HepG2 (cell line): ENCODE results near the gene ZNF691. TPM values are rescaled to one million over a fixed set of nuclear protein-coding genes. Genes with fewer than 3 reads are reported as not detected.

Experiments
- AKAP8 ChIP-seq: sonication (generic); formaldehyde crosslinking; IDR thresholded peaks from 2 replicates; pipeline ENCODE4 v1.5.1; 2020; ENCODE audit warnings: mild to moderate bottlenecking, missing genetic modification reagents
- CENPT ChIP-seq: sonication (generic); formaldehyde crosslinking; IDR thresholded peaks from 2 replicates; pipeline ENCODE4 v1.8.0; 2022; ENCODE audit warnings: low read depth, mild to moderate bottlenecking, moderate library complexity, missing genetic modification reagents
- GLI4 ChIP-seq: sonication (generic); formaldehyde crosslinking; IDR thresholded peaks from 2 replicates; pipeline ENCODE4 v1.5.1; 2020; ENCODE audit warnings: missing genetic modification reagents, mild to moderate bottlenecking, moderate library complexity, borderline replicate concordance
- ISX ChIP-seq: sonication (generic); formaldehyde crosslinking; conservative IDR thresholded peaks from 2 replicates; pipeline ENCODE4 v1.5.0; 2020; ENCODE audit warnings: missing genetic modification reagents
- JARID2 ChIP-seq: sonication (generic); formaldehyde crosslinking; IDR thresholded peaks from 2 replicates; pipeline ENCODE4 v1.8.1; 2023; ENCODE audit warnings: missing genetic modification reagents, inconsistent platforms; ENCODE audit not compliant: insufficient replicate concordance
- JDP2 ChIP-seq: sonication (generic); formaldehyde crosslinking; IDR thresholded peaks from 2 replicates; pipeline ENCODE4 v1.8.1; 2022; ENCODE audit warnings: missing genetic modification reagents, borderline replicate concordance
- POLR2A ChIP-seq, 2 experiments: IDR thresholded peaks; 2 replicates each; pipeline ENCODE4 v1.6.1; 2011; ENCODE audit warnings: low read depth in 2 of 2, low read length in 2 of 2, mild to moderate bottlenecking in 1 of 2, moderate library complexity in 1 of 2; ENCODE audit not compliant: insufficient read depth in 1 of 2
- POLR2AphosphoS5 ChIP-seq: IDR thresholded peaks from 2 replicates; pipeline ENCODE4 v1.6.1; 2012; ENCODE audit warnings: low read depth, low read length
- RFXANK ChIP-seq: IDR thresholded peaks from 2 replicates; pipeline ENCODE4 v1.6.1; 2016
- SYNCRIP ChIP-seq: fragments of 200-400 bp; formaldehyde crosslinking; IDR thresholded peaks from 2 replicates; pipeline ENCODE4 v1.6.1; 2018; ENCODE audit warnings: mild to moderate bottlenecking, low read depth, low read length; ENCODE audit not compliant: insufficient read depth
- TFAP4 ChIP-seq: sonication (generic); IDR thresholded peaks from 2 replicates; pipeline ENCODE4 v1.6.1; 2016; ENCODE audit warnings: low read depth, borderline replicate concordance
- ZNF136 ChIP-seq: sonication (generic); formaldehyde crosslinking; IDR thresholded peaks from 2 replicates; pipeline ENCODE4 v1.8.1; 2022; ENCODE audit warnings: low read depth, mild to moderate bottlenecking, moderate library complexity, missing genetic modification reagents
- ZNF224 ChIP-seq: sonication (generic); formaldehyde crosslinking; IDR thresholded peaks from 2 replicates; pipeline ENCODE4 v1.5.0; 2020; ENCODE audit warnings: mild to moderate bottlenecking, missing genetic modification reagents
- ZNF225 ChIP-seq: sonication (generic); formaldehyde crosslinking; IDR thresholded peaks from 2 replicates; pipeline ENCODE4 v1.4.0; 2020; ENCODE audit warnings: mild to moderate bottlenecking, missing genetic modification reagents
- ZNF597 ChIP-seq: sonication (generic); formaldehyde crosslinking; IDR thresholded peaks from 2 replicates; pipeline ENCODE4 v1.5.0; 2020; ENCODE audit warnings: missing genetic modification reagents
- ZNF614 ChIP-seq: IDR thresholded peaks from 2 replicates; pipeline ENCODE4 v1.6.1; 2018; ENCODE audit warnings: missing biosample characterization, missing genetic modification reagents, inconsistent platforms, borderline replicate concordance
- ZNF792 ChIP-seq: IDR thresholded peaks from 2 replicates; pipeline ENCODE4 v1.6.1; 2016
- polyA plus RNA-seq, 8 experiments: library from polyadenylated mRNA; depleted of rRNA in 3 of 8; stranded (reverse) in 7 of 8; unstranded in 1 of 8; fragments of >200 nt; fragmentation: Illumina TruSeq in 4 of 8; extraction: Trizol in 4 of 8; gene quantifications; 2 replicates each; pipeline versions ENCODE4 v1.2.1 to v1.2.3, GENCODE V29; 2011 to 2016; ENCODE audit warnings: low read depth in 4 of 8, missing spikeins in 1 of 8, mixed read lengths in 1 of 8; ENCODE audit not compliant: insufficient read depth in 1 of 8
- total RNA-seq, 5 experiments: library from RNA; depleted of rRNA; stranded (reverse); fragments of >200 nt; fragmentation: Illumina TruSeq; extraction: Trizol; gene quantifications; 2 replicates each; pipeline ENCODE4 v1.2.3, GENCODE V29; 2016; ENCODE audit warnings: low read depth in 1 of 5
- TF ChIP-seq, protein P1 (sequence below): sonication (generic); formaldehyde crosslinking; IDR thresholded peaks from 2 replicates; pipeline ENCODE4 v1.5.1; 2020; ENCODE audit warnings: mild to moderate bottlenecking, missing genetic modification reagents
- TF ChIP-seq, protein P2 (sequence below): sonication (generic); formaldehyde crosslinking; IDR thresholded peaks from 2 replicates; pipeline ENCODE4 v1.4.0; 2020; ENCODE audit warnings: low read depth, mild to moderate bottlenecking, missing genetic modification reagents
- TF ChIP-seq, protein P3 (sequence below): sonication (generic); formaldehyde crosslinking; conservative IDR thresholded peaks from 2 replicates; pipeline ENCODE4 v1.4.0; 2020; ENCODE audit warnings: missing genetic modification reagents
- TF ChIP-seq, protein P4 (sequence below): IDR thresholded peaks from 2 replicates; pipeline ENCODE4 v1.6.1; 2016; ENCODE audit warnings: low read depth

ZNF691 gene
- total and polyA plus RNA-seq, 2 of the 13 experiments (the other 11 are each of a cell fraction or from before 2014, with no cell fraction given) = 7.6 to 7.8 TPM

GRCh38 chr1:42846257-42847110 is at the start of gene ZNF691 (continued):
- TF ChIP-seq ZNF792 (peak; percentile 27; the same call in 1 of the 2 replicates), POLR2AphosphoS5 (peak; percentile 76), ZNF597 (CRISPR knock-in tag) (no peak), ZNF224 (CRISPR knock-in tag) (peak; percentile 31; the same call in 1 of the 2 replicates), ISX (CRISPR knock-in tag) (no peak), ZNF225 (CRISPR knock-in tag) (0 out of 2 replicates have a peak, but pooled peaks have one; percentile 20), GLI4 (CRISPR knock-in tag) (peak; percentile 94; the same call in 1 of the 2 replicates), CENPT (peak; percentile 86; the same call in 1 of the 2 replicates), ZNF136 (CRISPR knock-in tag) (no peak), AKAP8 (CRISPR knock-in tag) (no peak), JDP2 (no peak), POLR2A (IDR thresholded peaks at IDR 0.05; ENCODE audit: insufficient read depth in 1 of 2, low read depth in 2 of 2, low read length in 2 of 2) (peak; percentile 80 to 85), TFAP4 (no peak), JARID2 (no peak), SYNCRIP (no peak), RFXANK (CRISPR knock-in tag) (no peak), ZNF614 (CRISPR knock-in tag) (no peak)
- TF ChIP-seq, protein P1, sequence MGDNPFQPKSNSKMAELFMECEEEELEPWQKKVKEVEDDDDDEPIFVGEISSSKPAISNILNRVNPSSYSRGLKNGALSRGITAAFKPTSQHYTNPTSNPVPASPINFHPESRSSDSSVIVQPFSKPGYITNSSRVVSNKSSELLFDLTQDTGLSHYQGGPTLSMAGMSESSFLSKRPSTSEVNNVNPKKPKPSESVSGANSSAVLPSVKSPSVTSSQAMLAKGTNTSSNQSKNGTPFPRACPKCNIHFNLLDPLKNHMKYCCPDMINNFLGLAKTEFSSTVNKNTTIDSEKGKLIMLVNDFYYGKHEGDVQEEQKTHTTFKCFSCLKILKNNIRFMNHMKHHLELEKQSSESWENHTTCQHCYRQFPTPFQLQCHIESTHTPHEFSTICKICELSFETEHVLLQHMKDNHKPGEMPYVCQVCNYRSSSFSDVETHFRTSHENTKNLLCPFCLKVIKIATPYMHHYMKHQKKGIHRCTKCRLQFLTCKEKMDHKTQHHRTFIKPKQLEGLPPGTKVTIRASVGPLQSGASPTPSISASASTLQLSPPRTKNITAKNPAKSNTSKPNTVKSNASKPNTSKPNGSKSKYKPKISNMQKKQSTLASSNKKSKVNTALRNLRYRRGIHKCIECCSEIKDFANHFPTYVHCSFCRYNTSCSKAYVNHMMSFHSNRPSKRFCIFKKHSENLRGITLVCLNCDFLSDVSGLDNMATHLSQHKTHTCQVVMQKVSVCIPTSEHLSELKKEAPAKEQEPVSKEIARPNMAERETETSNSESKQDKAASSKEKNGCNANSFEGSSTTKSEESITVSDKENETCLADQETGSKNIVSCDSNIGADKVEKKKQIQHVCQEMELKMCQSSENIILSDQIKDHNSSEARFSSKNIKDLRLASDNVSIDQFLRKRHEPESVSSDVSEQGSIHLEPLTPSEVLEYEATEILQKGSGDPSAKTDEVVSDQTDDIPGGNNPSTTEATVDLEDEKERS = peak; percentile 83; the same call in 1 of the 2 replicates
- TF ChIP-seq, protein P2, sequence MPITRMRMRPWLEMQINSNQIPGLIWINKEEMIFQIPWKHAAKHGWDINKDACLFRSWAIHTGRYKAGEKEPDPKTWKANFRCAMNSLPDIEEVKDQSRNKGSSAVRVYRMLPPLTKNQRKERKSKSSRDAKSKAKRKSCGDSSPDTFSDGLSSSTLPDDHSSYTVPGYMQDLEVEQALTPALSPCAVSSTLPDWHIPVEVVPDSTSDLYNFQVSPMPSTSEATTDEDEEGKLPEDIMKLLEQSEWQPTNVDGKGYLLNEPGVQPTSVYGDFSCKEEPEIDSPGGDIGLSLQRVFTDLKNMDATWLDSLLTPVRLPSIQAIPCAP (CRISPR knock-in tag) = no peak
- TF ChIP-seq, protein P3, sequence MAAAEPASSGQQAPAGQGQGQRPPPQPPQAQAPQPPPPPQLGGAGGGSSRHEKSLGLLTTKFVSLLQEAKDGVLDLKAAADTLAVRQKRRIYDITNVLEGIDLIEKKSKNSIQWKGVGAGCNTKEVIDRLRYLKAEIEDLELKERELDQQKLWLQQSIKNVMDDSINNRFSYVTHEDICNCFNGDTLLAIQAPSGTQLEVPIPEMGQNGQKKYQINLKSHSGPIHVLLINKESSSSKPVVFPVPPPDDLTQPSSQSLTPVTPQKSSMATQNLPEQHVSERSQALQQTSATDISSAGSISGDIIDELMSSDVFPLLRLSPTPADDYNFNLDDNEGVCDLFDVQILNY (CRISPR knock-in tag) = peak; percentile 77; the same call in 1 of the 2 replicates
- TF ChIP-seq, protein P4, sequence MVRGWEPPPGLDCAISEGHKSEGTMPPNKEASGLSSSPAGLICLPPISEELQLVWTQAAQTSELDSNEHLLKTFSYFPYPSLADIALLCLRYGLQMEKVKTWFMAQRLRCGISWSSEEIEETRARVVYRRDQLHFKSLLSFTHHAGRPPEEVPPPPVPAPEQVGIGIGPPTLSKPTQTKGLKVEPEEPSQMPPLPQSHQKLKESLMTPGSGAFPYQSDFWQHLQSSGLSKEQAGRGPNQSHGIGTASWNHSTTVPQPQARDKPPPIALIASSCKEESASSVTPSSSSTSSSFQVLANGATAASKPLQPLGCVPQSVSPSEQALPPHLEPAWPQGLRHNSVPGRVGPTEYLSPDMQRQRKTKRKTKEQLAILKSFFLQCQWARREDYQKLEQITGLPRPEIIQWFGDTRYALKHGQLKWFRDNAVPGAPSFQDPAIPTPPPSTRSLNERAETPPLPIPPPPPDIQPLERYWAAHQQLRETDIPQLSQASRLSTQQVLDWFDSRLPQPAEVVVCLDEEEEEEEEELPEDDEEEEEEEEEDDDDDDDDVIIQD (CRISPR knock-in tag) = no peak
